K562 (cell line): ENCODE measurements around the gene ZNF615. TPM values are rescaled to one million over a fixed set of nuclear protein-coding genes. Genes with fewer than 3 reads are reported as not detected.

ENCODE experiments used
- ARHGAP35 ChIP-seq: fragments of 450-650 bp; IDR thresholded peaks from 2 replicates; pipeline ENCODE4 v1.6.1; 2018; ENCODE audit not compliant: partially characterized antibody
- ATF2 ChIP-seq: sonication (generic); formaldehyde crosslinking; IDR thresholded peaks from 2 replicates; pipeline ENCODE4 v1.8.1; 2022; ENCODE audit warnings: missing genetic modification reagents
- CBX5 ChIP-seq: IDR thresholded peaks from 2 replicates; pipeline ENCODE4 v1.6.1; 2014; ENCODE audit warnings: low read depth, borderline replicate concordance
- CEBPB ChIP-seq: fragments of 450-650 bp; IDR thresholded peaks from 2 replicates; pipeline ENCODE4 v1.6.1; 2016; ENCODE audit warnings: missing genetic modification characterization, missing compliant biosample characterization
- CEBPZ ChIP-seq: fragments of 150-350 bp; IDR thresholded peaks from 2 replicates; pipeline ENCODE4 v1.6.1; 2014; ENCODE audit warnings: low read depth, mild to moderate bottlenecking, low read length, borderline replicate concordance
- CHD1 ChIP-seq: fragments of 200-600 bp; sonication (generic); IDR thresholded peaks from one replicate; pipeline ENCODE4 v1.6.1; 2012; ENCODE audit warnings: mild to moderate bottlenecking, moderate library complexity, low read length, inconsistent platforms
- DPF2 ChIP-seq: fragments of 450-650 bp; IDR thresholded peaks from 2 replicates; pipeline ENCODE4 v1.6.1; 2016
- E2F1 ChIP-seq: sonication (generic); formaldehyde crosslinking; IDR thresholded peaks from 2 replicates; pipeline ENCODE4 v1.8.1; 2023; ENCODE audit warnings: mild to moderate bottlenecking, missing genetic modification reagents, moderate library complexity
- FOS ChIP-seq: IDR thresholded peaks from 3 replicates; pipeline ENCODE4 v1.6.1; 2011; ENCODE audit not compliant: insufficient read length; ENCODE audit errors: extremely low read depth
- HIVEP1 ChIP-seq: fragments of 250-450 bp; sonication (Bioruptor Pico); IDR thresholded peaks from 2 replicates; pipeline ENCODE4 v1.4.0; 2020; ENCODE audit warnings: mild to moderate bottlenecking
- KDM2B ChIP-seq: fragments of 250-450 bp; sonication (Bioruptor Pico); IDR thresholded peaks from 2 replicates; pipeline ENCODE4 v1.8.0; 2021; ENCODE audit warnings: mild to moderate bottlenecking, moderate library complexity
- LEF1 ChIP-seq: fragments of 450-650 bp; IDR thresholded peaks from 2 replicates; pipeline ENCODE4 v1.6.1; 2016; ENCODE audit warnings: mild to moderate bottlenecking
- MXI1 ChIP-seq: IDR thresholded peaks from 2 replicates; pipeline ENCODE4 v1.6.1; 2011; ENCODE audit warnings: low read depth, mild to moderate bottlenecking, improper control_type of control experiment, low read length
- RFX1 ChIP-seq: fragments of 450-650 bp; IDR thresholded peaks from 2 replicates; pipeline ENCODE4 v1.6.1; 2016; ENCODE audit warnings: mild to moderate bottlenecking, moderate library complexity
- RNF219 ChIP-seq: fragments of 250-450 bp; sonication (Bioruptor Pico); IDR thresholded peaks from 2 replicates; pipeline ENCODE4 v1.5.0; 2022; ENCODE audit warnings: mild to moderate bottlenecking
- SMAD1 ChIP-seq: fragments of 150-350 bp; IDR thresholded peaks from 2 replicates; pipeline ENCODE4 v1.6.1; 2014; ENCODE audit warnings: low read length, low read depth; ENCODE audit not compliant: partially characterized antibody
- SMARCB1 ChIP-seq: IDR thresholded peaks from 2 replicates; pipeline ENCODE4 v1.6.1; 2011; ENCODE audit warnings: improper control_type of control experiment, low read depth; ENCODE audit not compliant: insufficient read length
- SOX6 ChIP-seq: fragments of 450-650 bp; IDR thresholded peaks from 2 replicates; pipeline ENCODE4 v1.6.1; 2014; ENCODE audit warnings: mild to moderate bottlenecking
- STAT5A ChIP-seq: IDR thresholded peaks from 2 replicates; pipeline ENCODE4 v1.6.1; 2012; ENCODE audit warnings: low read length, inconsistent platforms, borderline replicate concordance
- ZEB2 ChIP-seq: fragments of 450-650 bp; IDR thresholded peaks from 2 replicates; pipeline ENCODE4 v1.6.1; 2016
- ZNF143 ChIP-seq: sonication (generic); formaldehyde crosslinking; IDR thresholded peaks from 2 replicates; pipeline ENCODE4 v1.9.0; 2022; ENCODE audit warnings: mild to moderate bottlenecking, missing genetic modification reagents
- ZNF436 ChIP-seq: fragments of 250-450, 450-650 bp; sonication (Bioruptor Pico); formaldehyde crosslinking; IDR thresholded peaks from 2 replicates; pipeline ENCODE4 v1.7.0; 2020; ENCODE audit warnings: mild to moderate bottlenecking
- polyA plus RNA-seq, 8 experiments: library from polyadenylated mRNA; depleted of rRNA in 4 of 8; stranded (reverse) in 5 of 8; unstranded in 3 of 8; fragments of >200 nt; fragmentation: Nextera tagmentation in 2 of 8; fragmentation: Illumina TruSeq in 1 of 8; extraction: Ambion mirVana in 2 of 8; extraction: Trizol in 1 of 8; gene quantifications; 2 replicates each; pipeline versions ENCODE4 v1.2.1 to v1.2.3, GENCODE V29; 2011 to 2014; ENCODE audit warnings: inconsistent platforms in 1 of 8, missing spikeins in 1 of 8
- total RNA-seq, 7 experiments: library from RNA; depleted of rRNA in 6 of 7; stranded (reverse); fragments of >200 nt in 6 of 7; fragmentation: Illumina TruSeq in 2 of 7; extraction: Trizol in 2 of 7; gene quantifications; 2 replicates each; pipeline versions ENCODE4 v1.2.1 to v1.2.3, GENCODE V29; 2011 to 2021; ENCODE audit warnings: low replicate concordance in 1 of 7

The ZNF615 gene
- total and polyA plus RNA-seq, 9 of the 15 experiments (the other 6 are each of a cell fraction or from before 2014, with no cell fraction given): 1.2 to 4.4 (median 2.7) TPM

- TF ChIP-seq RNF219 (CRISPR knock-in tag) (no peak), CBX5 (no peak), SMARCB1 (no peak), ZNF143 (CRISPR knock-in tag) (no peak), DPF2 (peak; percentile 50; the same call in 1 of the 2 replicates), ARHGAP35 (peak; percentile 78), ZEB2 (no peak), MXI1 (0 out of 2 replicates have a peak, but pooled peaks have one; percentile 61), E2F1 (no peak), KDM2B (peak; percentile 45; the same call in 1 of the 2 replicates), SMAD1 (no peak), ATF2 (CRISPR knock-in tag) (no peak), FOS (no peak), SOX6 (peak; percentile 32; the same call in 1 of the 2 replicates), HIVEP1 (CRISPR knock-in tag) (no peak), RFX1 (no peak), LEF1 (no peak), CHD1 (no peak), CEBPZ (no peak), STAT5A (no peak), CEBPB (no peak), ZNF436 (CRISPR knock-in tag) (no peak)
These were observed 20.2 kb upstream of the ZNF615 start, which contains the start of gene ZNF614 (continued) for GRCh38 chr19:52028027-52028779.
